ENCODE results near the gene MYL3.

MYL3 gene

GRCh38 chr3:46874430-46874829 is 11.2 kb upstream of the MYL3 start:
- H3K36me3 ChIP-seq (ENCODE audit: control insufficient read depth, insufficient read depth, low read length): no peaks in the 10 kb centered on the region
- no peak for DNase-seq (ENCODE audit: extremely low read depth, insufficient read length)
- no peak overlapping the region for H3K4me3 ChIP-seq (replicated peaks; ENCODE audit: low read depth, low read length)
- no peak for TF ChIP-seq CTCF (IDR thresholded peaks at IDR 0.05; ENCODE audit: insufficient read depth, low read length, poor library complexity, severe bottlenecking)
- peaks cover 2% of the 10 kb centered on the region for H3K27me3 ChIP-seq (replicated peaks; ENCODE audit: control insufficient read depth, insufficient read depth, low read length)

GRCh38 chr3:46873521-46873920 is 10.3 kb upstream of the MYL3 start:
- Histone ChIP-seq H3K36me3 (ENCODE audit: control insufficient read depth, insufficient read depth, low read length) (no peaks in the 10 kb centered on the region), H3K4me3 (replicated peaks; ENCODE audit: low read depth, low read length) (no peak overlapping the region), H3K27me3 (replicated peaks; ENCODE audit: control insufficient read depth, insufficient read depth, low read length) (peaks cover 2% of the 10 kb centered on the region)
- no peak for TF ChIP-seq CTCF (IDR thresholded peaks at IDR 0.05; ENCODE audit: insufficient read depth, low read length, poor library complexity, severe bottlenecking)
- DNase-seq (ENCODE audit: extremely low read depth, insufficient read length): no peak

GRCh38 chr3:46871222-46871621 is 8.0 kb upstream of the MYL3 start:
- Histone ChIP-seq H3K36me3 (ENCODE audit: control insufficient read depth, insufficient read depth, low read length) (no peaks in the 10 kb centered on the region), H3K4me3 (replicated peaks; ENCODE audit: low read depth, low read length) (no peak overlapping the region), H3K27me3 (replicated peaks; ENCODE audit: control insufficient read depth, insufficient read depth, low read length) (peaks cover 2% of the 10 kb centered on the region)
- no peak for TF ChIP-seq CTCF (IDR thresholded peaks at IDR 0.05; ENCODE audit: insufficient read depth, low read length, poor library complexity, severe bottlenecking)
- DNase-seq (ENCODE audit: extremely low read depth, insufficient read length): no peak

- TF ChIP-seq CTCF (IDR thresholded peaks at IDR 0.05; ENCODE audit: insufficient read depth, low read length, poor library complexity, severe bottlenecking): no peak
- no peak for DNase-seq (ENCODE audit: extremely low read depth, insufficient read length)
- Histone ChIP-seq H3K36me3 (ENCODE audit: control insufficient read depth, insufficient read depth, low read length) (no peaks in the 10 kb centered on the region), H3K4me3 (replicated peaks; ENCODE audit: low read depth, low read length) (no peak overlapping the region), H3K27me3 (replicated peaks; ENCODE audit: control insufficient read depth, insufficient read depth, low read length) (peaks cover 2% of the 10 kb centered on the region)
These were observed 7.4 kb upstream of the MYL3 start for GRCh38 chr3:46870651-46871050.

GRCh38 chr3:46869440-46869839 is 6.2 kb upstream of the MYL3 start:
- no peaks in the 10 kb centered on the region for H3K36me3 ChIP-seq (ENCODE audit: control insufficient read depth, insufficient read depth, low read length)
- peaks cover 2% of the 10 kb centered on the region for H3K27me3 ChIP-seq (replicated peaks; ENCODE audit: control insufficient read depth, insufficient read depth, low read length)
- no peak for DNase-seq (ENCODE audit: extremely low read depth, insufficient read length)

More at GRCh38 chr3:46869440-46869839, 6.2 kb upstream of the MYL3 start:
- TF ChIP-seq CTCF (IDR thresholded peaks at IDR 0.05; ENCODE audit: insufficient read depth, low read length, poor library complexity, severe bottlenecking): no peak
- H3K4me3 ChIP-seq (replicated peaks; ENCODE audit: low read depth, low read length): no peak overlapping the region

Data from GM06990 (cell line).